ACHN (cell line): ENCODE data around the gene PPIE.

Source experiments
- DNase-seq: peaks from one replicate; pipeline ENCODE4 v3.0.0-alpha.2; 2015
- in situ Hi-C: cut with HindIII; loops from 2 replicates; pipeline ENCODE4 v1.10.0; 2017; ENCODE audit warnings: low sequenced_read_pairs, low pct_ligation_motif_present, low pct_unique_long_range_greater_than_20kb

PPIE gene

GRCh38 chr1:39738622-39739366, at the start of gene PPIE:
PPIE (plus strand) TSS chr1:39738882; CDS start chr1:39738901, 19 bp downstream.
- peak; percentile 87 for DNase-seq
- in situ Hi-C loops = no loop called here

- DNase-seq = no peak
- in situ Hi-C loops = no loop called here
Observed at GRCh38 chr1:39689214-39689613, 49.5 kb upstream of the PPIE start.

GRCh38 chr1:39689635-39690034, 49.0 kb upstream of the PPIE start:
- DNase-seq = no peak

GRCh38 chr1:39690225-39690624, 48.5 kb upstream of the PPIE start:
- in situ Hi-C loops = no loop called here
- no peak for DNase-seq

More at GRCh38 chr1:39689635-39690034, 49.0 kb upstream of the PPIE start:
- in situ Hi-C loops = no loop called here

- no peak for DNase-seq
- in situ Hi-C loops = no loop called here
Observed at GRCh38 chr1:39690794-39691382, 47.8 kb upstream of the PPIE start.

- in situ Hi-C loops = no loop called here
- DNase-seq = peak; percentile 85
Observed at GRCh38 chr1:39691383-39692151, 47.1 kb upstream of the PPIE start, which contains the start of gene HPCAL4. HPCAL4 (minus strand) TSS chr1:39691433; CDS start chr1:39684603, 6,830 bp downstream.

GRCh38 chr1:39692152-39693074, 46.3 kb upstream of the PPIE start:
- in situ Hi-C loops = no loop called here

GRCh38 chr1:39694026-39694425, 44.7 kb upstream of the PPIE start:
- DNase-seq = peak; percentile 18
- in situ Hi-C loops = no loop called here

More at GRCh38 chr1:39692152-39693074, 46.3 kb upstream of the PPIE start:
- no peak for DNase-seq

- no peak for DNase-seq
- in situ Hi-C loops = no loop called here
Observed at GRCh38 chr1:39695016-39695415, 43.7 kb upstream of the PPIE start.

GRCh38 chr1:39696448-39696847, 42.2 kb upstream of the PPIE start:
- DNase-seq = no peak
- in situ Hi-C loops = no loop called here

GRCh38 chr1:39698568-39698967, 40.1 kb upstream of the PPIE start:
- in situ Hi-C loops = no loop called here
- DNase-seq = no peak

GRCh38 chr1:39699419-39699818, 39.3 kb upstream of the PPIE start:
- in situ Hi-C loops = no loop called here
- no peak for DNase-seq

GRCh38 chr1:39700348-39700747, 38.3 kb upstream of the PPIE start:
- DNase-seq = no peak
- in situ Hi-C loops = no loop called here

GRCh38 chr1:39701049-39701439, 37.6 kb upstream of the PPIE start:
- in situ Hi-C loops = no loop called here
- no peak for DNase-seq

- in situ Hi-C loops = no loop called here
Observed at GRCh38 chr1:39704757-39705156, 33.9 kb upstream of the PPIE start.

GRCh38 chr1:39707506-39707905, 31.2 kb upstream of the PPIE start:
- in situ Hi-C loops = no loop called here
- DNase-seq = no peak

More at GRCh38 chr1:39704757-39705156, 33.9 kb upstream of the PPIE start:
- DNase-seq = no peak

GRCh38 chr1:39711104-39711965, 27.3 kb upstream of the PPIE start:
- no peak for DNase-seq
- in situ Hi-C loops = no loop called here

- in situ Hi-C loops = no loop called here
- no peak for DNase-seq
Observed at GRCh38 chr1:39711966-39712340, 26.7 kb upstream of the PPIE start.
